CD8-positive, alpha-beta memory T cell (primary cell): Measurements from ENCODE around the gene PPP1R13L. TPM values are rescaled to one million over a fixed set of nuclear protein-coding genes. Genes with fewer than 3 reads are reported as not detected.

Source experiments
- CTCF ChIA-PET: fragments of 350-600 bp; sonication (Branson Sonifier 250); formaldehyde crosslinking; loops from one replicate; lab custom pipeline; 2021; ENCODE audit warnings: antibody characterized with exemption; lab: Charles Lee
- POLR2A ChIA-PET: fragments of 350-600 bp; sonication (Branson Sonifier 250); formaldehyde crosslinking; loops from one replicate; lab custom pipeline; 2021; ENCODE audit warnings: antibody characterized with exemption; lab: Charles Lee
- DNase-seq, 5 donors: peaks; one replicate each; pipeline versions ENCODE4 v3.0.0 to v3.0.0-alpha.2; 2020 to 2022; ENCODE audit warnings: mixed read lengths in 1 of 5
- H3K27ac ChIP-seq: one replicate; pipeline ENCODE4 v1.7.0; 2013; ENCODE audit warnings: low read depth, mild to moderate bottlenecking, low read length, moderate library complexity
- H3K27me3 ChIP-seq: 2 replicates; pipeline ENCODE4 v1.7.0; 2013; ENCODE audit warnings: low read length, mild to moderate bottlenecking; ENCODE audit not compliant: insufficient read depth, poor library complexity, severe bottlenecking
- H3K36me3 ChIP-seq: 2 replicates; pipeline ENCODE4 v1.7.0; 2013; ENCODE audit warnings: mild to moderate bottlenecking, low read length, moderate library complexity; ENCODE audit not compliant: insufficient read depth
- H3K4me1 ChIP-seq: 2 replicates; pipeline ENCODE4 v1.7.0; 2013; ENCODE audit warnings: mild to moderate bottlenecking, low read length, moderate library complexity; ENCODE audit not compliant: insufficient read depth
- H3K4me3 ChIP-seq: 2 replicates; pipeline ENCODE4 v1.7.0; 2013; ENCODE audit warnings: mild to moderate bottlenecking, low read length
- H3K9me3 ChIP-seq: 2 replicates; pipeline ENCODE4 v1.7.0; 2013; ENCODE audit warnings: mild to moderate bottlenecking, low read length
- H3K27ac Mint-ChIP-seq, 8 donors: one replicate each; pipeline ENCODE4 v1.8.0; 2020 to 2021; ENCODE audit warnings: mixed read lengths in 8 of 8, mild to moderate bottlenecking in 6 of 8, inconsistent platforms in 3 of 8, moderate library complexity in 3 of 8
- H3K27me3 Mint-ChIP-seq, 2 donors: one replicate each; pipeline ENCODE4 v1.8.0; 2020 to 2021; ENCODE audit warnings: mixed read lengths in 2 of 2, mild to moderate bottlenecking in 1 of 2, moderate library complexity in 1 of 2
- H3K36me3 Mint-ChIP-seq, 3 donors: one replicate each; pipeline ENCODE4 v1.8.0; 2020 to 2021; ENCODE audit warnings: mixed read lengths in 3 of 3, inconsistent platforms in 1 of 3, mild to moderate bottlenecking in 1 of 3
- H3K4me1 Mint-ChIP-seq, 3 donors: one replicate each; pipeline ENCODE4 v1.8.0; 2020 to 2021; ENCODE audit warnings: mixed read lengths in 3 of 3, inconsistent platforms in 1 of 3, mild to moderate bottlenecking in 1 of 3
- H3K4me3 Mint-ChIP-seq, 7 donors: one replicate each; pipeline ENCODE4 v1.8.0; 2020 to 2021; ENCODE audit warnings: mixed read lengths in 7 of 7, mild to moderate bottlenecking in 6 of 7, moderate library complexity in 4 of 7, inconsistent platforms in 2 of 7
- H3K9me3 Mint-ChIP-seq, 5 donors: one replicate each; pipeline ENCODE4 v1.8.0; 2020 to 2022; ENCODE audit warnings: mixed read lengths in 5 of 5, mild to moderate bottlenecking in 3 of 5, moderate library complexity in 2 of 5, inconsistent platforms in 1 of 5
- polyA plus RNA-seq: library from polyadenylated mRNA; unstranded; fragments of 300-500 nt; fragmentation: Illumina TruSeq; gene quantifications from one replicate; pipeline ENCODE4 v1.2.3, GENCODE V29; 2021
- total RNA-seq, 2 experiments: library from RNA; stranded (reverse); gene quantifications; one replicate each; pipeline ENCODE4 v1.2.3, GENCODE V29; 2021

Gene PPP1R13L
- total and polyA plus RNA-seq, 3 experiments from 2014 or later, result 0.83 to 4.3 (median 3.9) TPM

DNA sequence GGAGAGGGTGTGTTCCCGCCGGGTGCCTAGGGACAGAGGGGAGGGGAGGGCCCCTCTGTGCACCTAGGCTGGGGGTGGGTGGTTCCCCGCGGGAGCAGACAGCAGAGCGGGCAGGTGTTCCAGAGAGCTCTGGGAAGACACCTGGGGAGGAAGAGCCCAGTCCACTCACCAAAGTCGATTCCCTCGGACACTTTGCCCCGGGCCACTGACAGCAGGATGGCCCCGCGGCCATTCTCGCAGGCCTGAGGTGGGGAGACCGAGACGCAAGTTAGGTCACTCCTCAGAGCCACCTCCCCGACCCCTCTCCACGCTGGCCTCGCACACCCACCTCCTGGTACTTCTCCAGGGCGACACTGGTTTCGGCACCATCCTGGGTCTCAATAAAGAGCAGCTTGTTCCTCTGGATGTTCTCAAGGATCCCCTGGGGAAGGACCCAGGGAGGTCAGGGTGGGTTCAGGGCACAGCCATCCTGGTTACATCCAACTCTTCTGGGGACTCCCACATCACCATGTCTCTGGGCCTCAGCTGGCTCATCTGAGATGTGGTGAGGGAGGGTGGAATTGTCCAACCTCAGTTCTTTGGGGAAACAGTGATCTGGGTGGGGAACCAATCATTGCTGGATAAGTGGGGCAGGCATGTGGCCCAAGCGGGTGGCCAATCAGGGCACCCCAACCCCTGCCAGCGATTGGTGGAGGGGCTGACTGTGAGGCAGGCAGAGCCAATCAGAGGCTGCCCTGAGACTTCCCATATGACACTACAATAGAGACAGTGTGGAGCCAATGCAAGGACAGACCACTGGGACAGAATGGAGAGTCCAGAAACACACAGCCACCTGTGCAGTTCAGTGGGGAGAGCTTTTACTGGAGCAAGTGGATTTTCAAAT lies 51.7 kb downstream of the PPP1R13L start:
- peaks cover 0 to 59% (median 7%) of the 10 kb centered on the region in 3 donors for H3K36me3 Mint-ChIP-seq
- no peak for DNase-seq
- Histone ChIP-seq H3K36me3 (no peaks in the 10 kb centered on the region), H3K27me3 (no peaks in the 10 kb centered on the region), H3K4me1 (no peaks in the 10 kb centered on the region), H3K4me3 (no peak overlapping the region), H3K27ac (no peak overlapping the region), H3K9me3 (no peaks in the 10 kb centered on the region)
- peaks cover 0 to 1% of the 10 kb centered on the region in 2 donors for H3K27me3 Mint-ChIP-seq
- H3K4me1 Mint-ChIP-seq, result peaks cover 0 to 6% (median 0%) of the 10 kb centered on the region in 3 donors
- POLR2A ChIA-PET, result no interaction called here
- H3K4me3 Mint-ChIP-seq, result no peak overlapping the region
- CTCF ChIA-PET, result no interaction called here
- H3K9me3 Mint-ChIP-seq, result no peaks in the 10 kb centered on the region
- no peak overlapping the region for H3K27ac Mint-ChIP-seq

DNA sequence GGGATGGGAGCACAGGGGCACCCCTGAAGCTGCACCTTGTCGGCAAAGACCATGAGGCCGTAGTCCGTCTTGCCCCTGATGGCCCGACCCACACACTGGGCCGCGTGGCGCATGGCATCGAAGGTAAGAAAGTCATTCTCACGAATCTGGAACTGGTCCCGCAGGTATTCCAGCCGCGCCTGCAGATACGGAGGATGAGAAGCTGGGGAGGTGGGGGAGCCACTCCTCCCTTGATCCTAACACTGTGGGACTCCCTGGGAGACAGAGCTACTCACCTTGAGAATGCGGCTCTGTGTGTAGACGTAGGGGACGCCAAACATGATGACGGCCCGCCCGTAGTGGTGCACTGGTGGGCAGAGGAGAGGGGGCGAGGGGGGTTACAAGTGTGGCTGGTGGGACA lies 52.4 kb downstream of the PPP1R13L start:
- POLR2A ChIA-PET, result no interaction called here
- no peak overlapping the region for H3K4me3 Mint-ChIP-seq
- no peaks in the 10 kb centered on the region for H3K36me3 ChIP-seq
- H3K9me3 Mint-ChIP-seq, result no peaks in the 10 kb centered on the region
- peaks cover 0 to 54% (median 7%) of the 10 kb centered on the region in 3 donors for H3K36me3 Mint-ChIP-seq
- no peak overlapping the region for H3K4me3 ChIP-seq
- H3K4me1 ChIP-seq, result no peaks in the 10 kb centered on the region
- peaks cover 0 to 1% of the 10 kb centered on the region in 2 donors for H3K27me3 Mint-ChIP-seq
- DNase-seq, result no peak
- H3K27ac Mint-ChIP-seq, result no peak overlapping the region
- peaks cover 0 to 6% (median 0%) of the 10 kb centered on the region in 3 donors for H3K4me1 Mint-ChIP-seq
- H3K9me3 ChIP-seq, result no peaks in the 10 kb centered on the region
- CTCF ChIA-PET, result no interaction called here
- H3K27me3 ChIP-seq, result no peaks in the 10 kb centered on the region
- no peak overlapping the region for H3K27ac ChIP-seq

DNA sequence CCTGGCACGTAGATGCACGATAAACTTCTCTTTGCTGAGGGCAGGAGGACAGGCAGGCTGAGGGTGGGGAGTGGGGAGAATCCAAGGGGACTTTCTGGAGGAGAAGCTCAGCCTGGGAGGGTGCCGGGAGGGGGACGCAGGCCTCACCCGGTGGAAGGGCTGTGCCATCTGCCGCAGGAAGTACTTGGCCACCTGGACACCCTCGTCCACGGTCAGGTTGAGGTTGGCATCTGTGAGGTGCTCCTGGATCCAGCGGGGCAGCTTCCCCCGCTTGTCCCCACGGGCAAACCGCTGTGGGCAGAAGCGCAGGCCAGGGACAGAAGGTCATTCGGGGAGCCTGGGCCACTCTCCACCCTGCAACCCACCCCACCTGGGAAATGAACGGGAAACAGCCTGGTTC lies 52.8 kb downstream of the PPP1R13L start:
- Mint-ChIP-seq H3K9me3 (no peaks in the 10 kb centered on the region), H3K27me3 (peaks cover 0 to 1% of the 10 kb centered on the region in 2 donors), H3K27ac (no peak overlapping the region), H3K36me3 (peaks cover 0 to 51% (median 7%) of the 10 kb centered on the region in 3 donors), H3K4me3 (no peak overlapping the region), H3K4me1 (peaks cover 0 to 6% (median 0%) of the 10 kb centered on the region in 3 donors)
- DNase-seq, result no peak
- POLR2A ChIA-PET, result no interaction called here
- H3K4me3 ChIP-seq, result no peak overlapping the region
- H3K36me3 ChIP-seq, result no peaks in the 10 kb centered on the region
- no peaks in the 10 kb centered on the region for H3K27me3 ChIP-seq
- no peaks in the 10 kb centered on the region for H3K9me3 ChIP-seq
- CTCF ChIA-PET, result no interaction called here
- H3K4me1 ChIP-seq, result no peaks in the 10 kb centered on the region
- H3K27ac ChIP-seq, result no peak overlapping the region

DNA sequence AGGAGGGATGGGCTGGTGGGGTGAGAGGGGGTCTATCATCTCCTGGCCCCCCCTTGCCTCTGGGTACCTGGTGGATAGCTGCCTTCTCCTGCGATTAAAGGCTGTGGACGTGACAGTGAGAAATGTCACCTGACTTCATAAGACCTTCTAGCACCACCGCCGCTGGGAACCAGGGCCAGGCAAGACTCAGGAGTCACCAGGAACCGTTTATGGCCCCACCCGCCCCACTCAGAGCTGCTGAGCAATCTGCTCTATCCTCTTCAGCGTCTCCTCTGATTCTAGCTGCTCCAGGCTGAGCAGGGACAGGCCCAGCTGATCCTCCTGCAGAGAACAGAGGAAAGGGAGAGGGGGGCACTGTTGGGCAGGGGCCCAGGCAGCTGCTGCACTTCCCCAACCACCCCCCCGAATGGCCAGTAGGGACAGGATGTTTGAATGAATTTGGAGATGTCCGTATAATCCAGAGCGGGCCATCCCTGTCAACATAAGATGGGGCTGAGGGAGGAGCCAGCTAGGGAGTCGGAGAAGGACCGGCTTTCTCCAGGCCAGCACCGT lies 53.4 kb downstream of the PPP1R13L start:
- DNase-seq, result no peak
- Mint-ChIP-seq H3K4me3 (no peak overlapping the region), H3K27ac (no peak overlapping the region), H3K9me3 (no peaks in the 10 kb centered on the region), H3K4me1 (peaks cover 0 to 6% (median 0%) of the 10 kb centered on the region in 3 donors), H3K27me3 (peaks cover 0 to 1% of the 10 kb centered on the region in 2 donors), H3K36me3 (peaks cover 0 to 47% (median 7%) of the 10 kb centered on the region in 3 donors)
- POLR2A ChIA-PET, result no interaction called here
- Histone ChIP-seq H3K4me1 (no peaks in the 10 kb centered on the region), H3K27ac (no peak overlapping the region), H3K27me3 (no peaks in the 10 kb centered on the region), H3K36me3 (no peaks in the 10 kb centered on the region), H3K4me3 (no peak overlapping the region), H3K9me3 (no peaks in the 10 kb centered on the region)
- CTCF ChIA-PET, result no interaction called here

DNA sequence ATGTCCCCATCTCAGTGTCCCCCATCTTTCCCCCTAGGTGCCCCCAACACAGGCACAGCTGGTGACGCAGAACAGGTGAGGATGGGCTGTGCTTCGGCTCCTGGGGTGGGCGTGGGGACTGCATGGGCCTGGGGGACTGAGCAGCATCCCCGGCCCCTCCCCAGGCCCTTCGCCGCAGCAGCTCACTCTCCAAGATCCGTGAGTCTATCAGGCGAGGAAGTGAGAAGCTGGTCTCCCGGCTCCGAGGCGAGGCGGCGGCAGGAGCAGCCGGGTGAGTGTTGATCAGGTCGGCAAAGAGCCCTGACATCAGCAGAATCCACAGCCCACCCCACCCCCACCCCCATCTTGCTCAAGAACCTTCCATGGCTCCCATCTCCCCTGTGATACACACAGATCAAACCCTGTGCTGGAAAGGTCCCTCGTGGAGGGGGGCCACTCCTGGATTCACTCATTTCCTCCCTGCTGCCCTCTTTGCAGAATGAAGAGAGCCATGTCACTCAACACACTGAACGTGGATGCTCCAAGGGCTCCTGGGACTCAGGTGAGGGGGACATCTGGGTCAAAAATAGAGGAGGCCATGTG lies 54.3 kb downstream of the PPP1R13L start:
- H3K4me1 ChIP-seq, result no peaks in the 10 kb centered on the region
- DNase-seq, result no peak
- no peak overlapping the region for H3K4me3 ChIP-seq
- no peaks in the 10 kb centered on the region for H3K36me3 ChIP-seq
- no peak overlapping the region for H3K27ac Mint-ChIP-seq
- peaks cover 0 to 41% (median 7%) of the 10 kb centered on the region in 3 donors for H3K36me3 Mint-ChIP-seq
- H3K27ac ChIP-seq, result no peak overlapping the region
- H3K9me3 Mint-ChIP-seq, result no peaks in the 10 kb centered on the region
- ChIA-PET POLR2A (no interaction called here), CTCF (no interaction called here)
- no peak overlapping the region for H3K4me3 Mint-ChIP-seq
- H3K4me1 Mint-ChIP-seq, result peaks cover 0 to 6% (median 0%) of the 10 kb centered on the region in 3 donors
- H3K9me3 ChIP-seq, result no peaks in the 10 kb centered on the region
- H3K27me3 ChIP-seq, result no peaks in the 10 kb centered on the region
- peaks cover 6 to 7% of the 10 kb centered on the region in 2 donors for H3K27me3 Mint-ChIP-seq

DNA sequence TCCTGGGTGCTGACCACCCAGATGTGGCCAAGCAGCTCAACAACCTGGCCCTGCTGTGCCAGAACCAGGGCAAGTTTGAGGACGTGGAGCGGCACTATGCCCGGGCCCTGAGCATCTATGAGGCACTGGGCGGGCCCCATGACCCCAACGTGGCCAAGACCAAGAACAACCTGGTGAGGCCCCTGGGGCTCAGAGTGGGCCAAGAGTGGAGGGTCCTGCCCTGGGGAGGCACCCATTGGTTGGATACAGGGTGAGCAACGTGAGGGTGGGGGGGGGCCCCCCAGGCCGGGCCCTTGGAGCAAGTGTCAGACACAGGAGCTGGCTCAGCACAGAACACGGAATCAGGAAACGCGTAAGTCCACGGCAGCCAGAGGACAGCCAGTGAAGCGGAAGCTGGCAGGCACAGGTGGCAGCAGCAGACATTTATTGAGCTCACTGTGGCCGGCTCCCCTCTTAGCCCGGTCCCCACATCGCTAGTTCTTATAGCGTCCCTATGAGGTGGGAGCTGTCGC lies 55.4 kb downstream of the PPP1R13L start:
- no peak overlapping the region for H3K4me3 ChIP-seq
- no peaks in the 10 kb centered on the region for H3K36me3 ChIP-seq
- H3K9me3 Mint-ChIP-seq, result no peaks in the 10 kb centered on the region
- H3K27ac ChIP-seq, result no peak overlapping the region
- CTCF ChIA-PET, result no interaction called here
- peak overlapping the region in 1 of 8 donors; percentile 68 for H3K27ac Mint-ChIP-seq
- H3K4me1 ChIP-seq, result no peaks in the 10 kb centered on the region
- H3K4me1 Mint-ChIP-seq, result peaks cover 0 to 2% (median 0%) of the 10 kb centered on the region in 3 donors
- POLR2A ChIA-PET, result no interaction called here
- no peaks in the 10 kb centered on the region for H3K27me3 ChIP-seq
- H3K36me3 Mint-ChIP-seq, result peaks cover 0 to 37% (median 5%) of the 10 kb centered on the region in 3 donors
- H3K4me3 Mint-ChIP-seq, result no peak overlapping the region
- H3K27me3 Mint-ChIP-seq, result peaks cover 7 to 12% of the 10 kb centered on the region in 2 donors
- no peaks in the 10 kb centered on the region for H3K9me3 ChIP-seq
- DNase-seq, result no peak

DNA sequence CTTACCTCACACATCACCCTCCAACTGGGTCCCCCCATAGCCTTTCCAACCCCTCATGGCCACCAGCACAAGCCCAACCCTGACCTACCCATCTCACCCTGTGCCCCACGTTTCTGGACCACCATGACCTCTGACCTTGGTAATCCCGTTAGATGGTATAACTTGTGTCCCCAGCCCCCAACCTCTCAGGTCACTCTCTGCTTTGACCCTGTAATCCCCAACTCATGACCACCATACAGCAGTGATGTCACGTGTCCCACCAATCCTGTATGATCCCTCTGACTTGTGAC lies 55.8 kb downstream of the PPP1R13L start:
- ChIA-PET CTCF (no interaction called here), POLR2A (no interaction called here)
- Histone ChIP-seq H3K27me3 (no peaks in the 10 kb centered on the region), H3K4me3 (no peak overlapping the region), H3K4me1 (no peaks in the 10 kb centered on the region), H3K27ac (no peak overlapping the region), H3K36me3 (no peaks in the 10 kb centered on the region), H3K9me3 (no peaks in the 10 kb centered on the region)
- peaks cover 11 to 15% of the 10 kb centered on the region in 2 donors for H3K27me3 Mint-ChIP-seq
- no peak for DNase-seq
- H3K4me1 Mint-ChIP-seq, result no peaks in the 10 kb centered on the region
- H3K9me3 Mint-ChIP-seq, result no peaks in the 10 kb centered on the region
- peak overlapping the region in 2 of 8 donors; percentile 52 to 58 for H3K27ac Mint-ChIP-seq
- H3K36me3 Mint-ChIP-seq, result peaks cover 0 to 34% (median 5%) of the 10 kb centered on the region in 3 donors
- H3K4me3 Mint-ChIP-seq, result no peak overlapping the region
